ENCODE data around the gene MBIP. TPM values are rescaled to one million over a fixed set of nuclear protein-coding genes. Genes with fewer than 3 reads are reported as not detected.
"Not testable (repeated sequence)": the region's sequence is repeated elsewhere in the genome, so short reads cannot be mapped to it uniquely, and the experiment has no call there.

MBIP gene
- total RNA-seq, 1 donor from 2014 or later = 111 TPM

DNA sequence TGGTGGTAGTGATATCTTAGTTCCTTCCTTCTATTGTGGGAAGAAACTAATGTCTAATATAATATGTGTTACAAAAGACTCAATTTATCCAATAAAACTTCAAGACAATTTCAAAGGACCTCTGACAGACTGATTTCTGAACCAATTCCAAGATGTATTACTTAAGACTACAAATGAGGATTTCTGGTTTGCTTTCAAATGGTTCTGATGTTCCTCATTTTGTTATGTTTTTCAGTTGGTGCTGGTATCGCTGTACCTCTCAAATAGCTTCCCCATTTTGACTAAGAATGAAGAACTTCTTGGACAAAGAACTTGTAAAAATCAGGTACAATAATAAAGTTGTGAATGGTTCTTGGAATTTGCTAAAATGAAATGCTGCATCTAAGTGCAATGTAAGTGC, 19.4 kb upstream of the MBIP start:
- TF ChIP-seq CTCF (IDR thresholded peaks at IDR 0.05) = no peak
- ATAC-seq = peak; percentile 51
- no peak for DNase-seq
- no peaks in the 10 kb centered on the region for H3K36me3 ChIP-seq
- no peak overlapping the region for H3K27ac ChIP-seq
- no peaks in the 10 kb centered on the region for H3K4me1 ChIP-seq
- no peaks in the 10 kb centered on the region for H3K9me3 ChIP-seq
- intact Hi-C loops (cut with DNase I) = no loop called here
- H3K4me3 ChIP-seq = no peak overlapping the region
- no peaks in the 10 kb centered on the region for H3K27me3 ChIP-seq (ENCODE audit: low read depth)

- DNase-seq (no peak), ATAC-seq (no peak)
- Histone ChIP-seq H3K4me1 (no peaks in the 10 kb centered on the region), H3K4me3 (no peak overlapping the region), H3K27ac (no peak overlapping the region), H3K27me3 (ENCODE audit: low read depth) (no peaks in the 10 kb centered on the region), H3K9me3 (no peaks in the 10 kb centered on the region), H3K36me3 (no peaks in the 10 kb centered on the region)
- intact Hi-C loops (cut with DNase I) = no loop called here
- no peak for TF ChIP-seq CTCF (IDR thresholded peaks at IDR 0.05)
Observed at GRCh38 chr14:36333119-36333518, 12.7 kb upstream of the MBIP start.

DNA sequence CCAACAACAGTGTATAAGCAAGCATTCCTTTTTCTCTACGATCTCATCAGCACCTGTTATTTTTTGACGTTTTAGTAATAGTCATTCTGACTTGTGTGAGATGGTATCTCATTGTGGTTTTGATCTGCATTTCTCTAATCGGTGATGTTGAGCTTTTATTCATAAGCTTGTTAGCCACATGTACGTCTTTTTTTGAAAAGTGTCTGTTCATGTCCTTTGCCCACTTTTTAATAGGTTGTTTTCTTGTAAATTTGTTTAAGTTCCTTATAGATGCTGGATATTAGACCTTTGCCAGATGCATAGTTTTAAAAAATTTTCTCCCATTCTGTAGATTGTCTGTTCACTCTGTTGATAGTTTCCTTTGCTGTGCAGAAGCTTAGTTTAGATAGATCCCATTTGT, 7.1 kb upstream of the MBIP start:
- H3K36me3 ChIP-seq; H3K4me3 ChIP-seq; H3K9me3 ChIP-seq; H3K4me1 ChIP-seq; ATAC-seq; DNase-seq; H3K27ac ChIP-seq; H3K27me3 ChIP-seq (ENCODE audit: low read depth); intact Hi-C loops (cut with DNase I): not testable (repeated sequence)

DNA sequence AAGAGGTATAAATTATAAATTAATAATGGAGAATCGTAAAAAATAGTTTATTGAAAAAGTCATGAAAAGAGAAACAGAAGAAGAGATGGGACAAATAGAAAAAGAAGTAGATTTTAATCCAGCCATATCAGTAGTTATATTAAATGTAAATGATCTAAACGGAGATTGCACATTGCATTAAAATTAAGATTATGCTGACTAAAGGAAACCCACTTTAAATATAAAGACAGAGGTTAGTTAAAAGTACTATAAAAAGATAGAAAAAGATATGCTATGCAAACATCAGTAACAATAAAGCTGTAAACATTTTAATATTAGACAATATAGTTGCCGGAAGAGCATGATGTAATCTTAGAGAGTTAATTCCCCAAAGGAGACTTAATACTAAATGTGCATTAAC, 5.4 kb upstream of the MBIP start:
- H3K27me3 ChIP-seq (ENCODE audit: low read depth) = no peaks in the 10 kb centered on the region
- H3K4me1 ChIP-seq = no peaks in the 10 kb centered on the region
- H3K27ac ChIP-seq = no peak overlapping the region
- TF ChIP-seq CTCF (IDR thresholded peaks at IDR 0.05) = no peak
- H3K36me3 ChIP-seq = no peaks in the 10 kb centered on the region
- ATAC-seq = no peak
- intact Hi-C loops (cut with DNase I) = no loop called here
- H3K9me3 ChIP-seq = no peaks in the 10 kb centered on the region
- no peak for DNase-seq
- no peak overlapping the region for H3K4me3 ChIP-seq

DNA sequence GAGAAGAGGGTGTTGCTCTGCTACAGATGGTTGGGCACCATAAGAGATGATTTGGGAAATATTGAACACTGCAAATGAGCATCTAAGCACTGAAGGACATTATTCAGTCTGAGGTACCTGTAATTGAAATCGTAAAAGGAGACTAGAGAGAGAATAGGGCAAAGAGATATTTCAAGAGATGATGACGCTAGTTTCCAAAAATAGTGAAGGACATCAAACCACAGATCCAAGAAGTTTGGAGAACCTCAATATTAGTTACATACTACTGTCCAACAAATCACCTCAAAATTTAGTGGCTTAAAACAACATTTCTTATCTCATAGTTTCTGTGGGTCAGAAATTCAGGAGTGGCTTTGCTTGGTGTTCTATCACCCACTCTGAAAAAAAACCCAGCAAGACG, 4.5 kb upstream of the MBIP start:
- no peak for TF ChIP-seq CTCF (IDR thresholded peaks at IDR 0.05)

DNA sequence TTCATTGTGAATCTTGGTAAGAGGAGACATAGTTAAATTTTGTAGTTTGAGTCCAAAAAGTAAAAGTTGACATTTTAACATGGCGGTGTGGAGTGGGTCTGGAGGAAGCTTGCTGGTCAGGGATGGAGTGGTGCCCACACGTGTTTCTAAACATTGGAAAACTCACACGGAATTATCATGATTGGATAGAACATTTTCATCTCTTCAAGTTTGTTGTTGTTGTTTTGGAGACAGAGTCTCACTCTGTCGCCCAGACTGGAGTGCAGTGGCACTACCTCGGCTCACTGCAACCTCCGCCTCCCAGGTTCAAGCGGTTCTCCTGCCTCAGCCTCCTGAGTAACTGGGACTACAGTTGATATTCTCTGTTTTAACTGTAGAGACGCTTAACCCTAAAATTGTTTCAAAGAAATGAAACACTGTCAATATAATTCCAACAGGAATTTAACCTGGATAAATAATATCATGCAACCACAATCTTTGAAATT, 502 bp upstream of the MBIP start:
- Histone ChIP-seq H3K4me3 (peak overlapping the region; percentile 87), H3K27ac (peak overlapping the region; percentile 89), H3K4me1 (peaks cover 17% of the 10 kb centered on the region), H3K27me3 (ENCODE audit: low read depth) (no peaks in the 10 kb centered on the region), H3K9me3 (no peaks in the 10 kb centered on the region), H3K36me3 (no peaks in the 10 kb centered on the region)
- ATAC-seq (peak; percentile 2 to 39), DNase-seq (no peak)
- no peak for TF ChIP-seq CTCF (IDR thresholded peaks at IDR 0.05)
- intact Hi-C loops (cut with DNase I) = no loop called here

More for the DNA sequence above, 4.5 kb upstream of the MBIP start:
- no peak overlapping the region for H3K4me3 ChIP-seq
- no peaks in the 10 kb centered on the region for H3K27me3 ChIP-seq (ENCODE audit: low read depth)
- intact Hi-C loops (cut with DNase I) = no loop called here
- no peak overlapping the region for H3K27ac ChIP-seq
- H3K4me1 ChIP-seq = no peaks in the 10 kb centered on the region
- ATAC-seq = no peak
- no peaks in the 10 kb centered on the region for H3K9me3 ChIP-seq
- no peaks in the 10 kb centered on the region for H3K36me3 ChIP-seq
- no peak for DNase-seq
